HepG2 (cell line): ENCODE data around the gene RBM47. TPM values are rescaled to one million over a fixed set of nuclear protein-coding genes. Genes with fewer than 3 reads are reported as not detected.
"Not testable (repeated sequence)": the region's sequence is repeated elsewhere in the genome, so short reads cannot be mapped to it uniquely, and the experiment has no call there.

ENCODE experiments used
- ATAC-seq: fragments of 200-7000 bp; cut with Tn5 transposase; 3 replicates; pipeline ENCODE4 v1.9.1; 2020; ENCODE audit warnings: mild to moderate bottlenecking, moderate library complexity
- BruUV-seq: library from RNA; stranded (reverse); fragments of 400-500 nt; replicated peaks from 2 replicates; lab custom pipeline; 2021; lab: Mats Ljungman, UMichigan
- CTCF ChIA-PET: fragments of 300-600 bp; formaldehyde crosslinking; extraction: SDS; loops from one replicate; lab custom pipeline; 2021; ENCODE audit warnings: low total read pairs, inconsistent platforms, low intra/inter-chr PET ratio; lab: Yijun Ruan, JAX
- POLR2A ChIA-PET: fragments of 350-600 bp; sonication (Branson Sonifier 250); formaldehyde crosslinking; loops from one replicate; lab custom pipeline; 2020; ENCODE audit warnings: antibody characterized with exemption, inconsistent platforms; lab: Yijun Ruan, JAX
- DNase-seq: peaks from one replicate; pipeline ENCODE4 v3.0.0-alpha.2; 2015; ENCODE audit warnings: low spot score
- FAIRE-seq: peaks from 3 replicates; lab custom pipeline; 2011; peaks lifted over from hg19 to GRCh38; lab: Jason Lieb, UNC
- H2AFZ ChIP-seq: one replicate; pipeline ENCODE4 v1.6.1; 2011; ENCODE audit warnings: low read length, inconsistent platforms
- H3K27ac ChIP-seq: fragments of 300-600 bp; 3 replicates; pipeline ENCODE4 v1.8.0; 2011; ENCODE audit warnings: mixed run types, mild to moderate bottlenecking, mixed read lengths, low read length, inconsistent platforms; ENCODE audit not compliant: insufficient read depth; ENCODE audit errors: extremely low read length
- H3K27me3 ChIP-seq, 2 experiments: fragments of 200-600 bp in 1 of 2; 2 replicates in 1 of 2; 3 replicates in 1 of 2; pipeline versions ENCODE4 v1.6.0 to v1.8.0; 2011; ENCODE audit warnings: low read length in 2 of 2, mild to moderate bottlenecking in 2 of 2, moderate library complexity in 2 of 2, inconsistent platforms in 1 of 2; ENCODE audit not compliant: insufficient read depth in 2 of 2, control insufficient read depth in 1 of 2
- H3K36me3 ChIP-seq, 2 experiments: fragments of 200-600 bp in 1 of 2; replicated peaks in 1 of 2; 2 replicates in 1 of 2; 3 replicates in 1 of 2; pipeline versions ENCODE4 v1.5.1 to v1.8.0; 2011; ENCODE audit warnings: low read length in 2 of 2, inconsistent platforms in 1 of 2; ENCODE audit not compliant: insufficient read depth in 2 of 2, control insufficient read depth in 1 of 2
- H3K4me1 ChIP-seq: 2 replicates; pipeline ENCODE4 v1.5.1; 2012; ENCODE audit warnings: low read length, inconsistent platforms; ENCODE audit not compliant: insufficient read depth
- H3K4me2 ChIP-seq: 2 replicates; pipeline ENCODE4 v1.6.0; 2011; ENCODE audit warnings: low read depth, low read length, inconsistent platforms
- H3K4me3 ChIP-seq, 3 experiments: fragments of 200-600 bp in 1 of 3; sonication (generic), shearing (Covaris generic) in 1 of 3; replicated peaks in 1 of 3; 2 replicates each; pipeline ENCODE4 v1.5.1; 2011 to 2016; ENCODE audit warnings: low read length in 3 of 3, inconsistent platforms in 2 of 3, low read depth in 2 of 3, mild to moderate bottlenecking in 2 of 3, control low read depth in 1 of 3, mixed read lengths in 1 of 3; ENCODE audit not compliant: insufficient read depth in 1 of 3
- H3K79me2 ChIP-seq: one replicate; pipeline ENCODE4 v1.6.1; 2011; ENCODE audit warnings: low read length, inconsistent platforms; ENCODE audit not compliant: insufficient read depth
- H3K9ac ChIP-seq: 2 replicates; pipeline ENCODE4 v1.6.0; 2011; ENCODE audit warnings: mild to moderate bottlenecking, low read depth, low read length, inconsistent platforms; ENCODE audit not compliant: insufficient read depth
- H3K9me3 ChIP-seq: 2 replicates; pipeline ENCODE4 v1.5.1; 2012; ENCODE audit warnings: mild to moderate bottlenecking, low read length
- H4K20me1 ChIP-seq: 2 replicates; pipeline ENCODE4 v1.6.0; 2011; ENCODE audit warnings: inconsistent platforms, mild to moderate bottlenecking, low read length, moderate library complexity; ENCODE audit not compliant: insufficient read depth
- RORA ChIP-seq: sonication (generic); formaldehyde crosslinking; IDR thresholded peaks from 2 replicates; pipeline ENCODE4 v1.5.0; 2020; ENCODE audit warnings: mild to moderate bottlenecking, missing genetic modification reagents, moderate library complexity
- WGBS: methylation state at CpG from one replicate; pipeline ENCODE4 v1.1.6; 2017; ENCODE audit warnings: low lambda C conversion rate; 5-methylcytosine and 5-hydroxymethylcytosine counted together
- in situ Hi-C: cut with HindIII; loops from 2 replicates; pipeline ENCODE4 v1.10.0; 2017; ENCODE audit warnings: low pct_unique_long_range_greater_than_20kb; ENCODE audit not compliant: extremely low pct_ligation_motif_present
- intact Hi-C: fragments of 100-400 bp; cut with micrococcal nuclease; formaldehyde crosslinking; loops from one replicate; pipeline ENCODE4 v1.10.0; 2022; ENCODE audit not compliant: unreplicated experiment
- polyA plus RNA-seq, 8 experiments: library from polyadenylated mRNA; depleted of rRNA in 3 of 8; stranded (reverse) in 7 of 8; unstranded in 1 of 8; fragments of >200 nt; fragmentation: Illumina TruSeq in 4 of 8; extraction: Trizol in 4 of 8; gene quantifications; 2 replicates each; pipeline versions ENCODE4 v1.2.1 to v1.2.3, GENCODE V29; 2011 to 2016; ENCODE audit warnings: low read depth in 4 of 8, missing spikeins in 1 of 8, mixed read lengths in 1 of 8; ENCODE audit not compliant: insufficient read depth in 1 of 8
- total RNA-seq, 5 experiments: library from RNA; depleted of rRNA; stranded (reverse); fragments of >200 nt; fragmentation: Illumina TruSeq; extraction: Trizol; gene quantifications; 2 replicates each; pipeline ENCODE4 v1.2.3, GENCODE V29; 2016; ENCODE audit warnings: low read depth in 1 of 5
- TF ChIP-seq, protein P1 (sequence below): sonication (generic); formaldehyde crosslinking; IDR thresholded peaks from 2 replicates; pipeline ENCODE4 v1.5.0; 2020; ENCODE audit warnings: mild to moderate bottlenecking, missing genetic modification reagents

RBM47 gene
- total and polyA plus RNA-seq, 2 of the 13 experiments (the other 11 are each of a cell fraction or from before 2014, with no cell fraction given), result 1.2 to 2.5 TPM

DNA sequence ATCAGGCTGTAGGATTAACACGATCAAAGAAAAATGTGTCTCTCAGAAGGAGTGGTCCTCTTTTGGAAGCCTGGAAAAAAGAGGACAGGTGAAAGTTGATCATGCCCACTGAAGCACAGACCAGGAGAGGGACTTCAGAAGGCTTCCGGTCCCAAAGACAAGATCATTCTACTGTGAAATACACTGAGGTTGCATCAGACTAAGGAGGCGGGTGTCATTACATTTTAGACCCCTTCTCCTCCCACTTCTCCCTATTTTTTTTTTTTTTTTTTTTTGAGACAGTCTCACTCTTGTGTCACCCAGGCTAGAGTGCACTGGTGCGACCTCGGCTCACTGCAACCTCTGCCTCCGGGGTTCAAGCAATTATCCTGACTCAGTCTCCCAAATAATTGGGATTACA is 67.5 kb downstream of the RBM47 start (continued):
- no peak for TF ChIP-seq RORA (CRISPR knock-in tag)
- TF ChIP-seq, protein P1, sequence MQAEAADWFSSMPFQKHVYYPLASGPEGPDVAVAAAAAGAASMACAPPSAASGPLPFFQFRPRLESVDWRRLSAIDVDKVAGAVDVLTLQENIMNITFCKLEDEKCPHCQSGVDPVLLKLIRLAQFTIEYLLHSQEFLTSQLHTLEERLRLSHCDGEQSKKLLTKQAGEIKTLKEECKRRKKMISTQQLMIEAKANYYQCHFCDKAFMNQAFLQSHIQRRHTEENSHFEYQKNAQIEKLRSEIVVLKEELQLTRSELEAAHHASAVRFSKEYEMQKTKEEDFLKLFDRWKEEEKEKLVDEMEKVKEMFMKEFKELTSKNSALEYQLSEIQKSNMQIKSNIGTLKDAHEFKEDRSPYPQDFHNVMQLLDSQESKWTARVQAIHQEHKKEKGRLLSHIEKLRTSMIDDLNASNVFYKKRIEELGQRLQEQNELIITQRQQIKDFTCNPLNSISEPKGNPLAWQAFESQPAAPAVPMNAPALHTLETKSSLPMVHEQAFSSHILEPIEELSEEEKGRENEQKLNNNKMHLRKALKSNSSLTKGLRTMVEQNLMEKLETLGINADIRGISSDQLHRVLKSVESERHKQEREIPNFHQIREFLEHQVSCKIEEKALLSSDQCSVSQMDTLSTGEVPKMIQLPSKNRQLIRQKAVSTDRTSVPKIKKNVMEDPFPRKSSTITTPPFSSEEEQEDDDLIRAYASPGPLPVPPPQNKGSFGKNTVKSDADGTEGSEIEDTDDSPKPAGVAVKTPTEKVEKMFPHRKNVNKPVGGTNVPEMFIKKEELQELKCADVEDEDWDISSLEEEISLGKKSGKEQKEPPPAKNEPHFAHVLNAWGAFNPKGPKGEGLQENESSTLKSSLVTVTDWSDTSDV (CRISPR knock-in tag), result no peak

DNA sequence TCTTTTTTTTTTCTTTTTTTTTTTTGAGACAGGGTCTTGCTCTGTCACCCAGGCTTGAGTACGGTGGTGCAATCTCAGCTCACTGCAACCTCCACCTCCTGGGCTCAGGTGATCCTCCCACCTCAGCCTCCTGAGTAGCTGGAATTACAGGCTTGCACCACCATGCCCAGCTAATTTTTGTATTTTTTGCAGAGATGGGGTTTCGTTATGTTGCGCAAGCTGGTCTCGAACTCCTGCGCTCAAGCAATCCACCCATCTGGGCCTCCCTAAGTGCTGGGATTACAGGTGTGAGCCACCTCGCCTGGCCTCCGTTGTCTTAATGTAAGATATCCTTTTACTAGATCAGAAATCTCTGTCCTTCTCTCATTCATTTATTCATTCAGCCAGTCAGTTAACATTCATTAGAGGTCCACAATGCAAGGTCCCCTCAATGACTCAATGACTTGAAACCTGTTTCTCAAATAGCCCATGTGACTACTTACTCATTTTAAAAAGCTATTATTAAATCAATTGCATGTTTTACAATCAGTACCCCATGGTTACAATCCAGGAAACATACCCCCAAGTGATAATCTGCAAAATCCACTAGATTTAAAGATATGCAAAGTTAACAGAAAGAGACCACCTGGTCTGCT is 68.0 kb downstream of the RBM47 start:
- BruUV-seq, H3K4me3 ChIP-seq, FAIRE-seq, H3K27me3 ChIP-seq, CTCF ChIA-PET, H3K4me2 ChIP-seq, ATAC-seq, H3K9me3 ChIP-seq, H2AFZ ChIP-seq, intact Hi-C loops, DNase-seq, H3K27ac ChIP-seq, H3K36me3 ChIP-seq, H4K20me1 ChIP-seq, H3K79me2 ChIP-seq, in situ Hi-C loops, H3K9ac ChIP-seq, POLR2A ChIA-PET: not testable (repeated sequence)
- WGBS, result 83% methylated on average over 7 of the region's 7 CpGs
- peaks cover 31% of the 10 kb centered on the region for H3K4me1 ChIP-seq
